ENCODE results near the gene CYGB.
"Not testable (repeated sequence)": the region's sequence is repeated elsewhere in the genome, so short reads cannot be mapped to it uniquely, and the experiment has no call there.

The CYGB gene

GRCh38 chr17:76560036-76560876 is 22.7 kb upstream of the CYGB start:
- no peaks in the 10 kb centered on the region for H3K27me3 ChIP-seq (ENCODE audit: insufficient read depth, low read length, poor library complexity)
- 0 out of 2 replicates have a peak overlapping the region, but pooled peaks have one; percentile 15 for H3K27ac ChIP-seq (ENCODE audit: low read length)
- no peak for TF ChIP-seq CTCF (IDR thresholded peaks at IDR 0.05; ENCODE audit: borderline replicate concordance, extremely low read depth, low read length, poor library complexity, severe bottlenecking)
- TF ChIP-seq EZH2 (IDR thresholded peaks at IDR 0.05; ENCODE audit: borderline replicate concordance, low read depth, low read length, severe bottlenecking): no peak
- H4K20me1 ChIP-seq (ENCODE audit: insufficient read depth, low read length): peaks cover 51% of the 10 kb centered on the region
- H3K4me2 ChIP-seq (ENCODE audit: insufficient read depth, low read length): peak overlapping the region; percentile 77; the same call in 1 of the 2 replicates
- H3K9ac ChIP-seq (ENCODE audit: low read depth, low read length): peak overlapping the region; percentile 87
- H3K4me1 ChIP-seq (ENCODE audit: insufficient read depth, low read length): peaks cover 50% of the 10 kb centered on the region
- no peak for ATAC-seq (ENCODE audit: insufficient read depth, low read depth)
- DNase-seq: no peak
- H2AFZ ChIP-seq (ENCODE audit: low read depth, low read length): no peak overlapping the region
- peaks cover 65% of the 10 kb centered on the region for H3K79me2 ChIP-seq (ENCODE audit: insufficient read depth, low read length)
- H3K4me3 ChIP-seq (ENCODE audit: low read depth in 1 of 2, low read length in 2 of 2): peak overlapping the region in 1 of 2 experiments; percentile 43; a peak in 1 of 4 replicates
- peaks cover 57% of the 10 kb centered on the region for H3K36me3 ChIP-seq (ENCODE audit: insufficient read depth, low read length)
- H3K9me3 ChIP-seq (ENCODE audit: insufficient read depth, low read length, severe bottlenecking): no peaks in the 10 kb centered on the region

- peaks cover 49% of the 10 kb centered on the region for H3K36me3 ChIP-seq (ENCODE audit: insufficient read depth, low read length)
- ATAC-seq (ENCODE audit: insufficient read depth, low read depth); H3K27me3 ChIP-seq (ENCODE audit: insufficient read depth, low read length, poor library complexity); DNase-seq; H3K9me3 ChIP-seq (ENCODE audit: insufficient read depth, low read length, severe bottlenecking); H2AFZ ChIP-seq (ENCODE audit: low read depth, low read length): not testable (repeated sequence)
- peaks cover 50% of the 10 kb centered on the region for H3K4me1 ChIP-seq (ENCODE audit: insufficient read depth, low read length)
- peaks cover 65% of the 10 kb centered on the region for H3K79me2 ChIP-seq (ENCODE audit: insufficient read depth, low read length)
- H3K4me2 ChIP-seq (ENCODE audit: insufficient read depth, low read length): peak overlapping the region; percentile 77
- peak overlapping the region; percentile 87 for H3K9ac ChIP-seq (ENCODE audit: low read depth, low read length)
- H3K27ac ChIP-seq (ENCODE audit: low read length): peak overlapping the region; percentile 89
- peaks cover 44% of the 10 kb centered on the region for H4K20me1 ChIP-seq (ENCODE audit: insufficient read depth, low read length)
- H3K4me3 ChIP-seq (ENCODE audit: low read depth in 1 of 2, low read length in 2 of 2): peak overlapping the region; percentile 81 to 83; a peak in 3 of 4 replicates
Observed at GRCh38 chr17:76559460-76559859, 22.0 kb upstream of the CYGB start.

GRCh38 chr17:76558198-76559095 is 20.9 kb upstream of the CYGB start:
- peak overlapping the region; percentile 81 to 83 for H3K4me3 ChIP-seq (ENCODE audit: low read depth in 1 of 2, low read length in 2 of 2)
- H3K9ac ChIP-seq (ENCODE audit: low read depth, low read length): peak overlapping the region; percentile 87
- DNase-seq: no peak
- peak overlapping the region; percentile 87 for H2AFZ ChIP-seq (ENCODE audit: low read depth, low read length)
- H3K4me1 ChIP-seq (ENCODE audit: insufficient read depth, low read length): peaks cover 50% of the 10 kb centered on the region
- H3K79me2 ChIP-seq (ENCODE audit: insufficient read depth, low read length): peaks cover 65% of the 10 kb centered on the region
- peak overlapping the region; percentile 77 for H3K4me2 ChIP-seq (ENCODE audit: insufficient read depth, low read length)
- peak; percentile 82 for TF ChIP-seq CTCF (IDR thresholded peaks at IDR 0.05; ENCODE audit: borderline replicate concordance, extremely low read depth, low read length, poor library complexity, severe bottlenecking)
- TF ChIP-seq EZH2 (IDR thresholded peaks at IDR 0.05; ENCODE audit: borderline replicate concordance, low read depth, low read length, severe bottlenecking): no peak
- H3K9me3 ChIP-seq (ENCODE audit: insufficient read depth, low read length, severe bottlenecking): no peaks in the 10 kb centered on the region
- H3K36me3 ChIP-seq (ENCODE audit: insufficient read depth, low read length): peaks cover 49% of the 10 kb centered on the region
- no peak for ATAC-seq (ENCODE audit: insufficient read depth, low read depth)
- peak overlapping the region; percentile 89 for H3K27ac ChIP-seq (ENCODE audit: low read length)
- no peaks in the 10 kb centered on the region for H3K27me3 ChIP-seq (ENCODE audit: insufficient read depth, low read length, poor library complexity)
- peaks cover 42% of the 10 kb centered on the region for H4K20me1 ChIP-seq (ENCODE audit: insufficient read depth, low read length)

Measured in DND-41 (cell line).